H9 (cell line): ENCODE results near the gene TTC13. TPM values are rescaled to one million over a fixed set of nuclear protein-coding genes. Genes with fewer than 3 reads are reported as not detected.

Source experiments
- DNase-seq: peaks from one replicate; pipeline ENCODE4 v3.0.0-alpha.2; 2017
- H2AFZ ChIP-seq: one replicate; pipeline ENCODE4 v1.6.1; 2013; ENCODE audit warnings: mild to moderate bottlenecking, low read length, control low read depth, moderate library complexity
- H2AK5ac ChIP-seq: 2 replicates; pipeline ENCODE4 v1.6.1; 2013; ENCODE audit warnings: low read length, control low read depth, mixed read lengths; ENCODE audit not compliant: insufficient read length
- H2BK120ac ChIP-seq: one replicate; pipeline ENCODE4 v1.6.1; 2013; ENCODE audit warnings: low read depth, mild to moderate bottlenecking, low read length, control low read depth, inconsistent platforms; ENCODE audit not compliant: poor library complexity, severe bottlenecking
- H2BK12ac ChIP-seq: 2 replicates; pipeline ENCODE4 v1.6.1; 2013; ENCODE audit warnings: low read length, control low read depth, mixed read lengths, low read depth; ENCODE audit not compliant: insufficient read length
- H2BK15ac ChIP-seq: 2 replicates; pipeline ENCODE4 v1.6.1; 2013; ENCODE audit warnings: low read depth, low read length, control low read depth
- H2BK20ac ChIP-seq: one replicate; pipeline ENCODE4 v1.6.1; 2013; ENCODE audit warnings: low read depth, mild to moderate bottlenecking, low read length, control low read depth, inconsistent platforms; ENCODE audit not compliant: poor library complexity, severe bottlenecking
- H2BK5ac ChIP-seq: 2 replicates; pipeline ENCODE4 v1.6.1; 2013; ENCODE audit warnings: low read length, control low read depth, mixed read lengths; ENCODE audit not compliant: insufficient read length
- H3K14ac ChIP-seq: 2 replicates; pipeline ENCODE4 v1.6.1; 2013; ENCODE audit warnings: low read length, control low read depth; ENCODE audit not compliant: insufficient read depth
- H3K18ac ChIP-seq: 2 replicates; pipeline ENCODE4 v1.6.1; 2013; ENCODE audit warnings: low read depth, mild to moderate bottlenecking, mixed read lengths, low read length, control low read depth; ENCODE audit not compliant: insufficient read length
- H3K23ac ChIP-seq: 2 replicates; pipeline ENCODE4 v1.6.1; 2013; ENCODE audit warnings: low read length, control low read depth, mixed read lengths, low read depth; ENCODE audit not compliant: insufficient read length
- H3K23me2 ChIP-seq: 2 replicates; pipeline ENCODE4 v1.6.1; 2013; ENCODE audit warnings: low read depth, mild to moderate bottlenecking, mixed read lengths, low read length, control low read depth; ENCODE audit not compliant: insufficient read length, poor library complexity, severe bottlenecking
- H3K27ac ChIP-seq: 2 replicates; pipeline ENCODE4 v1.5.1; 2013; ENCODE audit warnings: low read length, control low read depth, mixed read lengths, low read depth; ENCODE audit not compliant: insufficient read length
- H3K27me3 ChIP-seq: 2 replicates; pipeline ENCODE4 v1.6.1; 2013; ENCODE audit warnings: low read length, control low read depth, inconsistent platforms; ENCODE audit not compliant: insufficient read depth
- H3K4ac ChIP-seq: 2 replicates; pipeline ENCODE4 v1.6.1; 2013; ENCODE audit warnings: low read depth, mild to moderate bottlenecking, control low read depth, inconsistent platforms, low read length, moderate library complexity
- H3K4me1 ChIP-seq: 2 replicates; pipeline ENCODE4 v1.6.1; 2013; ENCODE audit warnings: low read length, control low read depth, inconsistent platforms; ENCODE audit not compliant: insufficient read depth
- H3K4me2 ChIP-seq: 2 replicates; pipeline ENCODE4 v1.6.1; 2013; ENCODE audit warnings: low read length, control low read depth, mixed read lengths; ENCODE audit not compliant: insufficient read length, insufficient read depth
- H3K56ac ChIP-seq: 2 replicates; pipeline ENCODE4 v1.6.1; 2013; ENCODE audit warnings: low read depth, mild to moderate bottlenecking, mixed read lengths, low read length, control low read depth; ENCODE audit not compliant: insufficient read length
- H3K79me1 ChIP-seq: 2 replicates; pipeline ENCODE4 v1.6.1; 2013; ENCODE audit warnings: low read depth, mild to moderate bottlenecking, moderate library complexity, low read length, control low read depth, inconsistent platforms; ENCODE audit not compliant: insufficient read depth, poor library complexity, severe bottlenecking
- H3K79me2 ChIP-seq: 2 replicates; pipeline ENCODE4 v1.6.1; 2013; ENCODE audit warnings: low read length, control low read depth, inconsistent platforms; ENCODE audit not compliant: insufficient read depth
- H3K9ac ChIP-seq: 2 replicates; pipeline ENCODE4 v1.6.1; 2013; ENCODE audit warnings: low read length, control low read depth, mixed read lengths; ENCODE audit not compliant: insufficient read length; ENCODE audit errors: extremely low read depth
- H3K9me3 ChIP-seq: one replicate; pipeline ENCODE4 v1.6.1; 2013; ENCODE audit warnings: low read depth, low read length, inconsistent platforms; ENCODE audit not compliant: control insufficient read depth
- H3T11ph ChIP-seq: one replicate; pipeline ENCODE4 v1.6.1; 2013; ENCODE audit warnings: mild to moderate bottlenecking, low read length, control low read depth, inconsistent platforms
- H4K20me1 ChIP-seq: one replicate; pipeline ENCODE4 v1.6.1; 2013; ENCODE audit not compliant: control insufficient read depth, insufficient read length, insufficient read depth
- H4K5ac ChIP-seq: 2 replicates; pipeline ENCODE4 v1.6.1; 2013; ENCODE audit warnings: low read depth, mild to moderate bottlenecking, mixed read lengths, low read length, control low read depth; ENCODE audit not compliant: insufficient read length
- H4K8ac ChIP-seq: replicated peaks from 2 replicates; pipeline ENCODE4 v1.6.1; 2013; ENCODE audit warnings: low read length, control low read depth, mixed read lengths, low read depth; ENCODE audit not compliant: insufficient read length
- H4K91ac ChIP-seq: 2 replicates; pipeline ENCODE4 v1.6.1; 2013; ENCODE audit warnings: low read depth, mild to moderate bottlenecking, moderate library complexity, mixed read lengths, low read length, control low read depth; ENCODE audit not compliant: insufficient read length
- H3K27ac Mint-ChIP-seq, 3 experiments: 2 replicates in 2 of 3; 3 replicates in 1 of 3; pipeline ENCODE4 v1.8.0; 2020 to 2021; ENCODE audit warnings: mixed read lengths in 3 of 3, mild to moderate bottlenecking in 1 of 3, moderate library complexity in 1 of 3
- H3K27me3 Mint-ChIP-seq: 2 replicates; pipeline ENCODE4 v1.8.0; 2021; ENCODE audit warnings: low read depth, mild to moderate bottlenecking, moderate library complexity, mixed read lengths
- H3K36me3 Mint-ChIP-seq, 3 experiments: 2 replicates in 2 of 3; 3 replicates in 1 of 3; pipeline ENCODE4 v1.8.0; 2020 to 2021; ENCODE audit warnings: low read depth in 3 of 3, mixed read lengths in 3 of 3; ENCODE audit not compliant: insufficient read depth in 1 of 3
- H3K4me1 Mint-ChIP-seq, 2 experiments: 2 replicates each; pipeline ENCODE4 v1.8.0; 2020; ENCODE audit warnings: mixed read lengths in 2 of 2
- H3K4me3 Mint-ChIP-seq, 2 experiments: 2 replicates in 1 of 2; 3 replicates in 1 of 2; pipeline ENCODE4 v1.8.0; 2020 to 2021; ENCODE audit warnings: mild to moderate bottlenecking in 2 of 2, mixed read lengths in 2 of 2, moderate library complexity in 1 of 2
- H3K9me3 Mint-ChIP-seq, 2 experiments: 2 replicates in 1 of 2; 3 replicates in 1 of 2; pipeline ENCODE4 v1.8.0; 2020; ENCODE audit warnings: mild to moderate bottlenecking in 2 of 2, mixed read lengths in 2 of 2, moderate library complexity in 1 of 2
- CTCF ChIP-seq: fragments of 200-600 bp; sonication (generic); conservative IDR thresholded peaks from 3 replicates; pipeline ENCODE4 v1.8.0; 2021; ENCODE audit warnings: antibody characterized with exemption, mild to moderate bottlenecking
- WGBS: extraction: QIAGEN DNeasy Blood & Tissue Kit; methylation state at CpG from one replicate; pipeline ENCODE4 v1.1.7; 2013; ENCODE audit warnings: missing lambda C conversion rate, low lambda C conversion rate, mixed read lengths; ENCODE audit not compliant: insufficient read length; ENCODE audit errors: extremely low coverage; 5-methylcytosine and 5-hydroxymethylcytosine counted together
- total RNA-seq: library from RNA; stranded (reverse); gene quantifications from 2 replicates; pipeline ENCODE4 v1.2.1, GENCODE V29; 2021

The TTC13 gene
- total RNA-seq, 1 experiment from 2014 or later = 7.6 TPM

GRCh38 chr1:230994860-230995259 lies 16.2 kb upstream of the TTC13 start:
- H3K27me3 Mint-ChIP-seq = peaks cover 35% of the 10 kb centered on the region
- no peak overlapping the region for H3K4ac ChIP-seq
- no peaks in the 10 kb centered on the region for H3K27me3 ChIP-seq
- no peak overlapping the region for H3K56ac ChIP-seq
- no peak overlapping the region for H2BK120ac ChIP-seq
- no peak overlapping the region for H3K4me3 Mint-ChIP-seq
- H2AK5ac ChIP-seq = no peak overlapping the region
- no peak overlapping the region for H3K14ac ChIP-seq
- DNase-seq = no peak
- H4K20me1 ChIP-seq = no peaks in the 10 kb centered on the region
- no peak for TF ChIP-seq CTCF
- H3K18ac ChIP-seq = no peak overlapping the region
- no peak overlapping the region for H3K4me2 ChIP-seq
- H3T11ph ChIP-seq = no peak overlapping the region
- H3K4me1 ChIP-seq = no peaks in the 10 kb centered on the region
- H4K5ac ChIP-seq = no peak overlapping the region
- H2AFZ ChIP-seq = no peak overlapping the region
- peaks cover 0 to 26% (median 21%) of the 10 kb centered on the region in 3 experiments; a peak in 4 of 7 replicates for H3K36me3 Mint-ChIP-seq
- no peaks in the 10 kb centered on the region for H3K79me1 ChIP-seq
- no peaks in the 10 kb centered on the region for H3K4me1 Mint-ChIP-seq
- H3K79me2 ChIP-seq = no peaks in the 10 kb centered on the region
- no peak overlapping the region for H4K91ac ChIP-seq
- no peak overlapping the region for H4K8ac ChIP-seq
- no peak overlapping the region for H2BK12ac ChIP-seq
- no peak overlapping the region for H3K27ac ChIP-seq
- WGBS = no CpG with 5 or more reads among the region's 1 CpG
- no peak overlapping the region for H2BK20ac ChIP-seq
- no peak overlapping the region for H2BK5ac ChIP-seq
- no peaks in the 10 kb centered on the region for H3K23me2 ChIP-seq
- no peak overlapping the region for H3K27ac Mint-ChIP-seq
- no peak overlapping the region for H2BK15ac ChIP-seq
- H3K9ac ChIP-seq = no peak overlapping the region
- no peak overlapping the region for H3K23ac ChIP-seq
- no peaks in the 10 kb centered on the region for H3K9me3 ChIP-seq
- no peaks in the 10 kb centered on the region for H3K9me3 Mint-ChIP-seq
